Epidermal melanocyte (primary cell): ENCODE data around the gene GOLM1.

Source experiments
- DNase-seq: peaks from one replicate; pipeline ENCODE4 v3.0.0; 2011; ENCODE audit warnings: low spot score; ENCODE audit not compliant: insufficient read length

GOLM1 gene

DNA sequence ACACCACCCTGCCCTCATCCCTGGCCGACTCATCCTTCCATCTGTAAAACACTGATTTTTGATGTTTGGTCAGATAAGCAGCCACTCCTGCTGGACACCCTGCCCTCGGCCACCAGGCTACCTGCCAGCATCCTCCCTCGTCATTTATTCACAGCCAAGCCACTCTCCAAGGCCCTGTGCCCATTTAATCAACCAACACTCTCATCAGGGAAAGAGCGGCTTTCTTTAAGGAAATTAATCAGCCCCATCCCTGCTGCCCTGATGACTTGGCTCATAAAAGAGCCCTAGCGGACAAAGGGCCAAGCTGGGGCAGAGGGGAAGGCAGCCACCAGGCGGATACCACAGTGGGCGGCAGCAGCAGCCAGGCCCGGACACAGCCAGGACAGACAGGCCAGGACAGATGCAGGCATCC lies 52.4 kb downstream of the GOLM1 start:
- no peak for DNase-seq

DNA sequence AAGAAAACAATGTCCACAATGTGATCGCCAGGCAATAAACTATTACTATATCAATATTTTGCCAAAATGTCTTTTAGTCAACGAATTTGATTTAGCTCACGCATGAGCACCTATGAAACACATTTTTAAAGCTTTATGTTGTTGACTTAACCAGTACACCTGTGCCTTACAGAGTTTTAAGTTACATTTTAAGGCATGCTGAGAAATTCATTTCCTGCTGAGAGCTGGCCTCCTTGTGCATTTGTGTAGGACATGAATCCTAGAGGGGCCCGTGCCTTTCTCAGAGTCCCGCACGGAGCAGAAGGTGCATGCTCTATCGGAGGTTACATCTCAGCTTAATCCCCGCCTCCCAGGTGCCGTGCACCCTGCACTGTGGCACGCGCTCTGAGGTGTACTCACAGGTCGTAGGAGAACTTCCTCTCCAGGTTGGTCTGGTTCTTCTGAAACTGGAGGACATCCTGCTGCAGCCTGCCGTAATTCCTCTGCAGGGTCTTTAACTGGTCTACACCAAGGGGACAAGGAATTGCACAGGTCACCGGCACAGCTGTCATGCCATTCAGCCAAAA lies 53.2 kb downstream of the GOLM1 start:
- no peak for DNase-seq

DNA sequence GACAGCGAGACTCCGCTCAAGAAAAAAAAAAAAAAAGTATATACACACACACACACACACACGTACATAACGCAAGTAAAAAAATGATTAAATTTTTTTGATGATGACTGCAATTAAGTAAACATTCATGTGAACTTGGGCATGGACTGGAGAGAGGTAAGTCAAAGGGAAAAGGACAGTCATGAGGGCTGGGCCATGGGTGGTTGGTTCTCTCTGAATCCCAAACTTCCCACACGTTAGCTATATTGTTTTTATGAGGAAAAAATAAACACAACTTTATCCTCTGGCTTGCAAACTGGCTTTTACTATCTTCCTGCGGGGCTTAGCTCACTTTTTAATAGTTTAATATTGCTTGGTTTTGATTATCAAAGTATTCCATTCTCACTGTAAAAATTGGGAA lies 53.7 kb downstream of the GOLM1 start:
- DNase-seq, result no peak

DNA sequence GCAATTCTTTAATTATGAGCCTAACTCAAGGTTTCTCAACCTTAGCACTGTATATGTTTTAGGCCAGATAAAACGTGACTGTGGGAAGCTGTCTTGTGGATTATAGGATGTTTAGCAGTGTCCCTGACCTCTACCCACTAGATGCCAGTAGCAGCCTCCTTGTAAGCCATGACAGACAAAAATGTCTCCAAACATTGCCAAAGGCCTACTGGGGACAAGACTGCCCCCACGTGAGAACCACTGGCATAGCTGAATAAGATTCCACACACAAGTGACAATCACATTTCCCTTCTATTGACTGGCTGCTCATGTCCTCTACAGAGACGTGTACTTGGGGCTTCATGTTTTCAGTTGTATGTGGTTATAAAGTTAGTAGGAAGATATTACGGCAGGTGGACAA lies 55.4 kb downstream of the GOLM1 start:
- no peak for DNase-seq

DNA sequence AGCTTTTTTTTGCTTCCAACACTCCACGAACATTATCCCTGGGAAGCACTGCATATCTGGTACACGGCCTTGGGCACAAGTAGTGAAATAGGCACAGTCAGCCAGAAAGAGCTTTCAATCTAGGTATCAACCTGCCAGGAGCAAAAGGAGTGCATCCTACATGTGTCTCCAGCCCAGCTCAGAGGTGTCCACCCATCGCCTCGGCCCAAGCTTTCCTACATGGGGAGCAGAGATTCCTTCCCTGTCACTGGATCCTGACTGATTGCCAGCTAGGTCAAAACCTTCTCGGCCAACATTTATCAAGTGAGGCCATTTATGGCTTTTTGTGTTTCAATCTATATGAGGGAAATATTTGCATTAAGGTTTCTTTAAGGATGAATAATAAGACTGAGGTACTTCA lies 55.8 kb downstream of the GOLM1 start:
- no peak for DNase-seq

DNA sequence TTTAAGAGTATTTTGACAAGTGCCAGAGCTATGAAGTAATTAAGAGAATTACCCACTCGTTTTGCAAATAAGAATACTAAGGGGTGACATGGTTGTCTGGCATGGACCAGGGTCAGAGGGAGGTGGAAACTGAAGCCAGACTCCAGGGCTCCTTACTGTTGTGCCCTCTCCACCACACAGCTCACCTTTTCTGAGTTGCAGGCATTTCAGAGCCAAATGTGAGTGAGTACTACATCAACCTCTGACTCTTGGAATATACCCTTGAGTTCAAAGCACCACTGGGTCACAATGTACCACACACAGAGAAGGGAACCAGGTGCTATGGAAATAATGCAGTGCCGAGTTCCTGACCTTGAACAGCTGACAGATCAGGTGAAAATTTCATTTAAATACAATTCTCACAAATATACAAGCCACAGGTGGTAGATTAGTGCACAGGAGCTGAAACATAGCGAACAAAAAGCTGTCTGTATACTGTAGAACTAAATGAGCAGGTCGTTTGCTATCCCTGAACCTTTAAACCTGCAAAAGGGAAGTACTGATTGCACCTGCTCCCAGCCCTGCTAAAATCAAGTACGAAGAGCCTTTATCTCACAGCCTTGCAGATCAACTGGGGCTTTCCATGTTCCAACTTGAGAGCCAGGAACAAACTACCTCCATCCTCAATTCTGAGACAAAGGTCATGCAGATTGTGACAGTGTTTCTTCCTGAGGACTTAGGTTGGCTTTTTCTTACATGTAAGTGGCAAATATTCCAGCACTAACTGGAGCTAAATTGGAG lies 57.0 kb downstream of the GOLM1 start:
- no peak for DNase-seq

DNA sequence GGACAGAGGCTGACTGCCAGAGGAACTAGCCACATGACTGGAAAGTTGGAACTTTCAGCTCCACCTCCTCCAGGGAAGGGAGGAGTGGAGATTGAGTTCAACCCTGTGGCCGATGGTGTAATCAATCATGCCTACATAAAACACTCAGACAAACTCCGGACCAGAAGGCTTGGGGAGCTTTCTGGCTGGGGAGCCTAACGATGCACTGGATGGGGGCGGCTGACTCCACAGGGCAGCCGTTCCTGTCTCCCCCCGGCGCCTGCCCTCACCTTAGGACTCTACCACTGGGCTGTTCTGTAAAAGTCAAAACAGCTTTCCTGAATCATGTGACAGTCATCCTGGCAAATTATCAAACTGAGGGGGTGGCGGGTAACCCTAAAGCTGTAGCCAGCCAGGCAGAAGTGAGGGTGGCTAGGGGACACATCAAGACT lies 58.0 kb downstream of the GOLM1 start:
- no peak for DNase-seq

DNA sequence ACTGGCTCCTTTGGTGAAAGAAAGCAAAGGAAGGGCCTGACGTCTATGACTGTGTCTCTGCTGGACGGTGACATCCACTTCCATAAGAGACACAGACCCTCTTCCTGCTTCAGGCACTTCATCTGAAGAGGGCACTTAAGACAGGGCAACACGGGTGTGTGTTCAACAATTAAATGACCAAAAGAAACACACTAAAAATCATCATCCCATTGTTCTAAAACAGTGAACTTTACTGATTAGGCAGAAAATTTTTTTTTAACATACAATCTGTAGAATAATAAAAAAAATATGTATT lies 58.5 kb downstream of the GOLM1 start:
- no peak for DNase-seq

DNA sequence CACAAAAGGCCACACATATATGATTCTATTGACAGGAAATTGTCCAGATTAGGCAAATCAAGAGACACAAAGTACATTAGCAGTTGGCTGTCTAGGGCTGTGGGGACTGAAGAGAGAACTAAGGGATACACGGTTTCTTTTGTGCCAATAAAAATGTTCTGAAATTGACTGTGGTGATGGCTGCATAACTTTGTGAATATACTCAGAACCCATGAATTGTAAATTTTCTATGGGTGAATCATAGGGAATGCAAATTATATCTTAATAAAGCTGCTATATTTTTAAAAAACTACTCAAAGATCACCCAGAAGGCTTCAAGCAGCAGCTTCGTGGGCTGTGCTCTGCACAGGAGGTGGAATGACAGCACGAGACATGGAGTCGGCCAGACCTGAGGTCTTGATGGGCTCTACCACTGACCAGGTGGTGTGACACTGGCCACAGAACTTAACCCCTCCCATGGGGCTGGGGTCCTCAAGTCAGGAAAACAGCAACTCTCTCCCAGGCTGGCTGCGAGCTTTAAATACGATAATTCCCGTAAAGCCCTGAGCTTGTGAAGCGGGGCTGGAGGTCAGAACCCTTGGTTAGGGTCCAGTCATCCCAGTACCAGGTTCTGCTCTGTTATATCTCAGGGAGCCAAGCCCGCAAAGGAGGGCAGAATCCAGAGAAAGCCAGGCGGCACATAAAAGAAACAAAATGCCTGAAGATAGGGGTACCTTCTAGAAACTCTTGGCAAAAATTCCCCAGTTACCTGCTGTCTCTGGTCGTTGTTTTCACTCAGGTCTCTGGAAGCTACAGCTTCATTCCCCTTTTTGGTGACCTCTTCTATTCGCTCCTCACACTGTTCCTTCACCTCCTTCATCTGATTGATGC lies 59.1 kb downstream of the GOLM1 start:
- DNase-seq, result no peak

DNA sequence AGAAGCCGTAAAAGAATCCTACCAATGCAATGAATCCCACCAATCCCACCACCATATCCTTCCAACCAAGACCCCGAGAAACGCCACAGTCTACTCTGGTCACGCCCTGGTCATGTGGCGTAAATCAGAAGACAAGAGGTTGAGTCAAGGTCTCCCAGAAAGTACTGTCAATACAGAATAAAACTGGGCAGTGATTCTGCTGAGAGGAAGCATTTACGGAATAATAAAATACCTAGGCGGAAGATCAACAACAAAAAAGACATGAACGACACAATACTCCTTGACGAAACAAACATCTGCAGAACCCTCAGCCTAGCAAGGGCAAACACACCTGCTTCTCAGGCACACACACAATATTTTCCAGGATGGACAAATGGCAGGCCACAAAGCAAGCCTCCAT lies 62.8 kb downstream of the GOLM1 start:
- no peak for DNase-seq

DNA sequence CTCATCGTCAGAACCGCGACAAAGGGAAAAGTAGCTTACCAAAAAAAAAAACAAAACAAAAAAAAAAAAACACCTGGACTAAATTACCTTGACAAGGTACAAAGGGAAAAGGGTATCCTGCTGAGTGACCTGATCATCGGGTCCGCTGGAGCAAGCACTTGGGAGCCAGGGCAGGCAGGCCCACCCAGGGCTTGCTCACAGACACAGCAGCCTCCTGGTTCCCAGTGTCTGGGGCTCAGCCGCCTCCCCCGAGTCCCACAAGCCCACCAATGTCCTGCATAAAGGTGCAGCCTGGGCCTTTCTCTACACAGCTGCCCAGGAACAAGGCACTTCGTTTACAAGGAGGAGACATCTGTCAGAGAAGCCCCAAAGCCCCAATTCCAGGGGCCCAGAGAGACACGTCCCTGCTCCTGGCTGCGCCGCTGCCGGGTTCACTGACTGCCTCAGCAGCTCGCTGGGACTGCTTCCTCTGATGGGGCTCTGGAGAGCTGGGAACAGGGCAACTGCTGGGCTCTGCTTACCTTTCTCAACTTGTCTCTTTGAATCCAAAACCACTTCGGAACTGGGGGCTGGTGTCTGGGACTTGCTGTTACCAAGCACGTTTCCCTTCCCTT lies 63.4 kb downstream of the GOLM1 start:
- no peak for DNase-seq

DNA sequence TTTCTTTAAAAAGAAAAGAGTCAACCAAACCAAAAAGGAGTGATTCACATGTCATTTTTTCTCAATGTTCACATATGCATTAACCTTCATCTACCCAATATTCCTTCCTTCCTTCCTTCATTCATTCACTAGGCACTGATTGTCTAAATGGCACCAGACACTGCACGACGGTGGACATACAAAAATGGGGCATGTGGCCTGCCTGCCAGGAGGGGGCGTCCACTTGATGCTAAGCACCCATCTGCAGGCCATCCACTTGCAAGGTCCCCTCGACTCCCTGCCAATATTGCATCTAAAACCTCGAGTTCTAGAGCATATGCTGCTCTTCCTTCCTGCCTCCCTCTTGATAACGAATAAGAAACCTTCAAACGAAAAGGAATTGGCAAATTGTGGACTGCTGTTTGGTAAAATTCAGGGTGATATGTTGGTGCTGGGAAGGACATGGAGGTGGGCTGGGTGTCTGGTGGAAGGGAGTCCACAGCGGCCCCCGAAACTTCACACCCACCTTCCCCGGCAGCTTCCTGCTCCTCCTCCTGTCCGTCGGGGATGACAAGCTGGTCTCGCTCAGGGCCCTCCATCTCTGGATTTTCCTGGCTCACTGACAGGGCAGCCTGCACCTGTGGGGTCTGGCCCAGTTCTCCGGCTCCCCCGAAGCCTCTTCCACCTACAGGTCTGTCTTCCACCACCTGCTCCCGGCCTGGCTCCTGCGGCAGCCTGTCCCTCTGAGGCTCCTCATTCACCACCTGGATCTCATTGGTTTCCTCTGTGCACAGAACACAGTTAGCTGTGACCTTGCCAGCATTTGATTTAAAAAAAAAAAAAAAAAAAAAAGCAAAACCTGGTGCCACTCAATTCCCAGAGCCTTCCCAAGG lies 64.3 kb downstream of the GOLM1 start:
- DNase-seq, result no peak

DNA sequence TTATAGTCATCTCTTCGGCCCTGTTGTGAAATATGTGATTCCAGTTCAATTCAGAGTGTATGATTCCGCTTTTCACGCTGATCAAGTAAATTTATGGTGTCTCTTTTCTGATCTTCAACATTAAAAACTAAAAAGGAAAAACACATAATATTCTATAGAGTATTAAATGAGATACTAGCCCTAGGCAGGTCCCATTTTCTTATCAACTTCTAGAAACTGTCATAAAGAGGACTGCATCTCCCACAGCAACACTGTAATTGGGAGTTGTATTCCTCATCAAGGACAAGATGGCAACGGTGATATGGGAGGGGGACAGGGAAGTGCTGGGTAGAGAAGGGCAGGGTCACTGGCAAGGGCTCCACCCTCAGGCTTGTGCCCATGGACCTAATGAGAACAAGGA lies 71.6 kb downstream of the GOLM1 start:
- no peak for DNase-seq

DNA sequence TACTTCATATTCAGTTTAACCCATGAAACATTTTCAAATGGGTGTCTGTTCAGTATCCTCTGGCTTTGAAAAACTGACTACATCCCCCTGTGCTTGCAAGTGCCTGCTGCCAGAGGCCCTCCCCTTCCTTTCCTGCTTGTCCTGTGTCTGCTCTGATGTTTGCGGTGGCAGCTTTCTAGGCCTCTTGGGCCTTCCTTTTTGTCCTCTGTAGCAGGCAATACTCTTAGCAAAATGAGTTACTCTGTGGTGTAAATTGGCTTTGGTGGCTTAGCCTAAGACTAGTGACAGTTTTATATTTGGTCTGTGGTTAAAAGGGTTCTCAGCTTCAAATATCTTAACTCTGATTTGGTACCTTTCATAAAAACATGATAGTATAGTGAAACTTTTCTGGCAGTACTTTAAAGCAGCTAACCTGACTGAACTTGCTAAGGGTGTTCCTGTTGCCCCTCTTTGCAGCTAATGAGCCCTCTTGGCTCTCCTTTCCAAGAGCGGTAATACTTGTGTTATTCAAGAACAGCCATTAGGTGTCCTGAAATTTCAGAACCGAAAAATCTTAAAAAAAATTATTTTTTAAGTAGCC lies 76.6 kb downstream of the GOLM1 start:
- no peak for DNase-seq

DNA sequence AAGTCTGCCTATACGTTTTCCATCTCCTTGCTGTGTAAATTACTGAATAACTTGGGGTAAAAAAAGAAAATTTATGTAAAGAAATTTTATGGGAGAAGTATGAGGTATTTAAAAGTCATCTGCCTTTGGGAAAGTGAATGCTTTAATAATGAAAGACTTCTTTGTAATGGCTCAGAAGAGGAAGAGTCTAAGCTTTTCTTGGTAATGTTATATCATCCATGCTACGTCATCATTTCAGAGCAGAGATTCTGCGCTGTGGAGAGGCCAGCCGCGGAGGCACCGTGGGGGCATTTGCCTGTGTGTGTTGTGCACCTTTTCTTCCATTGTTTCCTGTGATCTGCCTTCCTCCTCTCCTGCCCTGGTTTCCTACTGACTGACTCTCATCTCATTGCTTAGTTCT lies 78.2 kb downstream of the GOLM1 start:
- no peak for DNase-seq

DNA sequence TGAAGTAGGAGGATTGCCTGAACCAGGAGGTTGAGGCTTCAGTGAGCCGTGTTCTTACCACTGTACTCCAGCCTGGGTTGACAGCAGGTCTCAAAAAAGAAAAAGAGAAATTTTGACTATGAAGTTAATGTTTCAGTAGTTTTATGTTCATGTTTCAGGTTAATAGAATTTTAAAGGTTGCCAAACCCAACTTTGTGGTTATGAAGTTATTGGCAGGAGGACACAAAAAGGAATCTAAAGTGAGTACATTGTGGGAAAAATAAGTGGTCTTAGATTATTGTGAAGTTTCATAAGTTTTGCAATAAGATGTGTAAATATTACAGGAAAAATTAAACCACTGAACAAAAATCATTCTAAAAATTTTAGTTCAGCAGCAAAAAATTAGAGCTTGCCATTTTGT lies 78.6 kb downstream of the GOLM1 start:
- DNase-seq, result no peak

DNA sequence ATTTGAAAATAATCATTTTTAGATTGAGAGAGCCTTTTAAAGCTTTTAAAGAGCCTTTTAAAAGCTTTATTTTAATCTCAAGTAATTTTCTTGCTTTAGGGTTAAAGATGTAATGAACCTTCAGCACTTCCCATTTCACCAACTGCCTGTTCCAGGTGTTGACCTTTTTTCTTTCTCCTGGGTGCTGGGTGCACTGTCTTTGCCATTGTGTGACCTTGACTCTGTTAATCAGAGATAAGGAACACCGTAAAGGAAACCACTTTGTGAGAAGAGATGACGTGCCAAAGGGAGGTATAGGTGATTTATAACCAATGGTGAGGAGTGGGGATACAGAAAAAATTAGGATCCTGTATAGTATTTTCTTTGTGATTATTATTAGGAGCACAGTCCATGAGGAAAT lies 90.2 kb downstream of the GOLM1 start:
- DNase-seq, result no peak

DNA sequence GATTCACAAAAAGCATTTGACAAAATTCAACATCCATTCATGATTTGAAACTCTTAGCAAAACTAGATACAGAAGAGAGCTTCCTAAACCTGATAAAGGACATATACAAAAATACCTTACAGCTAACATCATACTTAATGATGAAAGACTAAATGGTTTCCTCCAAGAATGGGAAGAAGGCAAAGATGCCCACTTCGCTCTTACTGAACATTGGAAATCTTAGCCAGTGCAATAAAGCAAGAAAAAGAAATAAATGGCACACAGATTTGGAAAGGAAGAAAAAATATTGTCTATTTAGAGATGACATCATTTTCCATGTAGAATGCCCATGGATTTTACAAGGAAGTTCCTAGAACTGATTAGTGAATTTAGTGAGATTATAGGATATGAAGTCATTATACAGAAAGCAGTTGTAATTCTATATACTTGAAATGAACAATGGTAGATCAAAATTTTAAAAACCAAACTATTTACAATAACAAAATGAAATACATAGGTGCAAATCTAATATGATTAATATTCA lies 94.0 kb downstream of the GOLM1 start:
- no peak for DNase-seq

DNA sequence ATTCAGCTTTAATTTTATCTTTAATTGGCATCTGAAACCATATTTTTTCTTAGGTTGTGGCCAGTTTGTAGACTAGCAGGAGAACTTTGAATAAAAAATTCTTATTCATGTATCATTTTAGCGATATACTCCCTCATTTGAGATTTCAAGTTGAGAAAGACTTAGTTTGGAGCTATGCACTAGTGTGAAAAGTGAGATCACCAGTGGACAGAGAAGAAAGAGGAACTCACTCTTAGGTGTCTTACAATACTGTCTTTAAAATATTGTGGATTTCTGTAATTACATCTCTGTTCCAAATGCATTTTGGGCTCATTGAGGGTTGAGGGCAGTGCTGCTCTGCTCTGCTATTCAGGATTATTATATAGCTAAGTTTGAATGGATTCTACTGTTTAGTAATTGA lies 103.8 kb downstream of the GOLM1 start:
- no peak for DNase-seq

DNA sequence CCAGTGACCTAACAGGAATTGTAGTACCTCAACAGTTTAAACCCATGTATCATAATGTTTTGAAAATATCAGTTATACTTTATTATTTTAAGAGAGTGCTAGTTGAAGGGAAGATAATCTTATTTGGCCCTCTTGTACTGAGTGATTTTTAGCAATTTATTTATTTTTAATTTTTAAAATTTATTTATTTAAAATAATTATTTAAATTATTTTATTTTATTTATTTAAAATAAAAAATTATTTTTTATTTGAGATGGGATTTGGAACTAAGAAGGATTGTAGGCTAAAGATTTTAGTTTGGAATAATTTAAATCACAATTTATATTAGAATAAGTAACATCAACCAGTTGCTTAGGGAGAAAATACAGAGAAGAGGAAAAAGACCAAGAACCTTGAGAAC lies 104.3 kb downstream of the GOLM1 start:
- no peak for DNase-seq

DNA sequence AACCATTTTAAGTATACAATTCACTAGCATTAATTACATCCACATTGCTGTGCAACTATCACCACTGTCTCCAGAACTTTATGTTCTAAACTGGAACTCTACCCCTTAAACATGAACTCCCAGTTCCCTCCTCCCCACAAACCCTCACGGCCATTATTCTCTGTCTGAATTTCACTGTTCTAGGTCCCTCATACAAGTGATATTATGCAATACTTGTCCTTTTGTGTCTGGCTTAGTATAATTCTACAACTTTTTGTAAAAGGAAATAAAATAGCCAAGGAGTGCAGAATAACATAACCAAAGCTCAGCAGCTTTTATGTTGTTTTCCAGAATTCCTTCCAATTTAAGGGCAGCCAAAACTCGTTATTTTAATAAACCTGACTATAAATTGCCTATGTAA lies 105.2 kb downstream of the GOLM1 start:
- DNase-seq, result no peak
